A204.1 (cell line): ENCODE results near the gene DNAJC25.

Experiments
- FAIRE-seq: peaks from 2 replicates; lab custom pipeline; 2012; peaks lifted over from hg19 to GRCh38; lab: Jason Lieb, UNC

Gene DNAJC25

GRCh38 chr9:111628411-111628810, 2.7 kb upstream of the DNAJC25 start:
- no peak for FAIRE-seq

GRCh38 chr9:111630182-111630963, 761 bp upstream of the DNAJC25 start:
- FAIRE-seq = no peak

- no peak for FAIRE-seq
Observed at GRCh38 chr9:111630964-111631213, 245 bp upstream of the DNAJC25 start.

- FAIRE-seq = no peak
Observed at GRCh38 chr9:111632060-111632459, 926 bp downstream of the DNAJC25 start.

- FAIRE-seq = no peak
Observed at GRCh38 chr9:111632695-111633388, 1.7 kb downstream of the DNAJC25 start.

GRCh38 chr9:111633389-111633736, 2.2 kb downstream of the DNAJC25 start:
- FAIRE-seq = no peak

GRCh38 chr9:111634860-111635259, 3.7 kb downstream of the DNAJC25 start:
- no peak for FAIRE-seq

- no peak for FAIRE-seq
Observed at GRCh38 chr9:111637421-111637950, 6.4 kb downstream of the DNAJC25 start.

- FAIRE-seq = no peak
Observed at GRCh38 chr9:111644195-111644772, 13.2 kb downstream of the DNAJC25 start.

GRCh38 chr9:111645806-111646205, 14.7 kb downstream of the DNAJC25 start:
- FAIRE-seq = no peak

GRCh38 chr9:111646417-111646816, 15.3 kb downstream of the DNAJC25 start:
- no peak for FAIRE-seq

GRCh38 chr9:111648066-111648465, 16.9 kb downstream of the DNAJC25 start:
- FAIRE-seq = no peak

GRCh38 chr9:111649016-111649415, 17.9 kb downstream of the DNAJC25 start:
- no peak for FAIRE-seq

- FAIRE-seq = no peak
Observed at GRCh38 chr9:111657051-111657450, 25.9 kb downstream of the DNAJC25 start.

GRCh38 chr9:111658943-111659342, 27.8 kb downstream of the DNAJC25 start:
- no peak for FAIRE-seq

- no peak for FAIRE-seq
Observed at GRCh38 chr9:111659691-111660090, 28.6 kb downstream of the DNAJC25 start.

- no peak for FAIRE-seq
Observed at GRCh38 chr9:111661150-111661801, 30.1 kb downstream of the DNAJC25 start, which contains the start of gene GNG10. TSS of gene GNG10 (plus strand) at chr9:111661605. CDS start at chr9:111661635, 30 bp downstream.

GRCh38 chr9:111661802-111662521, 30.8 kb downstream of the DNAJC25 start:
- FAIRE-seq = no peak

- no peak for FAIRE-seq
Observed at GRCh38 chr9:111662576-111663300, 31.6 kb downstream of the DNAJC25 start.

- no peak for FAIRE-seq
Observed at GRCh38 chr9:111663301-111663823, 32.2 kb downstream of the DNAJC25 start.

GRCh38 chr9:111668026-111668573, 37.0 kb downstream of the DNAJC25 start:
- no peak for FAIRE-seq
